Neural progenitor cell (in vitro differentiated cells): ENCODE results near the gene DLG2. TPM values are rescaled to one million over a fixed set of nuclear protein-coding genes. Genes with fewer than 3 reads are reported as not detected.
"Not testable (repeated sequence)": the region's sequence is repeated elsewhere in the genome, so short reads cannot be mapped to it uniquely, and the experiment has no call there.

Experiments
- DNase-seq: peaks from one replicate; pipeline ENCODE4 v3.0.0-alpha.2; 2016; ENCODE audit warnings: low spot score
- H2AFZ ChIP-seq: fragments of 200-600 bp; sonication (generic); replicated peaks from 2 replicates; pipeline ENCODE4 v1.6.1; 2016; ENCODE audit warnings: antibody characterized with exemption
- H3F3A ChIP-seq: fragments of 200-600 bp; sonication (generic); 2 replicates; pipeline ENCODE4 v1.6.1; 2016; ENCODE audit warnings: antibody characterized with exemption, low read depth
- H3K27ac ChIP-seq: fragments of 200-600 bp; sonication (generic); 2 replicates; pipeline ENCODE4 v1.5.1; 2016; ENCODE audit warnings: mild to moderate bottlenecking
- H3K27me3 ChIP-seq: fragments of 200-600 bp; sonication (generic); 2 replicates; pipeline ENCODE4 v1.6.1; 2016; ENCODE audit warnings: mild to moderate bottlenecking, moderate library complexity
- H3K36me3 ChIP-seq: fragments of 200-600 bp; sonication (generic); 2 replicates; pipeline ENCODE4 v1.5.1; 2016
- H3K4me1 ChIP-seq: fragments of 200-600 bp; sonication (generic); 2 replicates; pipeline ENCODE4 v1.6.1; 2016; ENCODE audit warnings: mixed run types
- H3K4me2 ChIP-seq: fragments of 200-600 bp; sonication (generic); 2 replicates; pipeline ENCODE4 v1.6.1; 2016
- H3K4me3 ChIP-seq: fragments of 200-600 bp; sonication (generic); 2 replicates; pipeline ENCODE4 v1.5.1; 2016
- H3K79me2 ChIP-seq: fragments of 200-600 bp; sonication (generic); 2 replicates; pipeline ENCODE4 v1.6.1; 2016; ENCODE audit warnings: low read depth
- H3K9ac ChIP-seq: fragments of 200-600 bp; sonication (generic); 2 replicates; pipeline ENCODE4 v1.6.1; 2016
- H3K9me3 ChIP-seq: fragments of 200-600 bp; sonication (generic); 2 replicates; pipeline ENCODE4 v1.5.1; 2016; ENCODE audit warnings: low read depth
- H4K20me1 ChIP-seq: fragments of 200-600 bp; sonication (generic); 2 replicates; pipeline ENCODE4 v1.6.1; 2016; ENCODE audit warnings: low read depth
- H3K27ac Mint-ChIP-seq: 3 replicates; pipeline ENCODE4 v1.8.0; 2021; ENCODE audit warnings: mixed read lengths
- H3K27me3 Mint-ChIP-seq: 2 replicates; pipeline ENCODE4 v1.8.0; 2022; ENCODE audit warnings: low read depth, mild to moderate bottlenecking, inconsistent platforms, moderate library complexity, mixed read lengths; ENCODE audit not compliant: insufficient read depth
- H3K36me3 Mint-ChIP-seq: 3 replicates; pipeline ENCODE4 v1.8.0; 2021; ENCODE audit warnings: mixed read lengths
- H3K4me1 Mint-ChIP-seq: 3 replicates; pipeline ENCODE4 v1.8.0; 2021; ENCODE audit warnings: mixed read lengths
- H3K4me3 Mint-ChIP-seq: 3 replicates; pipeline ENCODE4 v1.8.0; 2021; ENCODE audit warnings: mild to moderate bottlenecking, moderate library complexity, mixed read lengths
- H3K9me3 Mint-ChIP-seq: 3 replicates; pipeline ENCODE4 v1.8.0; 2020; ENCODE audit warnings: mixed read lengths
- CTCF ChIP-seq: fragments of 200-600 bp; sonication (generic); IDR thresholded peaks from 2 replicates; pipeline ENCODE4 v1.5.1; 2017; ENCODE audit warnings: antibody characterized with exemption, mild to moderate bottlenecking
- EZH2 ChIP-seq: fragments of 200-600 bp; sonication (generic); IDR thresholded peaks from 2 replicates; pipeline ENCODE4 v1.6.1; 2017; ENCODE audit warnings: antibody characterized with exemption, mild to moderate bottlenecking, moderate library complexity
- EZH2phosphoT487 ChIP-seq: fragments of 200-600 bp; sonication (generic); IDR thresholded peaks from 2 replicates; pipeline ENCODE4 v1.6.1; 2017; ENCODE audit warnings: antibody characterized with exemption
- total RNA-seq: library from RNA; depleted of rRNA; stranded (reverse); fragments of >200 nt; gene quantifications from 2 replicates; pipeline ENCODE4 v1.2.3, GENCODE V29; 2015; ENCODE audit warnings: low replicate concordance

The DLG2 gene
- total RNA-seq, 1 donor from 2014 or later, result 7.5 TPM

DNA sequence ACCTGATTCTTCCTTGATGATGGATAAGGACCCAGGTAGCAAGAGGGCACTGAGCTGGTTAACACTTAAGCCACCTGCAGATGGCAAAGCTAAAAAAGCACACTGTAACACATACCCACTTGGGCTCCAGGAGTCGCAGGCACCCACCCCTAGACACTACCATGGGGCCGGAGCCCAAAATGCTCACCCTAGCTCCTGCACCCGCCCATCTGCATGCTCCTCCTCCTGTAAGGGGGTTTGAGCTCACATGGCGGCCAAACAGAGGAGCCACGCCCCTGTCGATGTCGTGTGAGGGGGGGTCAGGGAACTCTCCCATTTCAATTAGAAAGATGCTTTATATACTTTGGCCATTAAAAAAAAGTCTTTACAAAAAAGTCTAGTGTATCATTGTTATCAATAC, 370.7 kb downstream of the DLG2 start:
- no peak for DNase-seq
- Histone ChIP-seq H3K27ac (no peak overlapping the region), H3K27me3 (no peaks in the 10 kb centered on the region), H3K4me2 (no peak overlapping the region), H3K79me2 (no peaks in the 10 kb centered on the region), H2AFZ (no peak overlapping the region), H3K9ac (no peak overlapping the region), H3K4me3 (no peak overlapping the region), H3F3A (no peaks in the 10 kb centered on the region), H4K20me1 (no peaks in the 10 kb centered on the region), H3K36me3 (no peaks in the 10 kb centered on the region), H3K9me3 (no peaks in the 10 kb centered on the region), H3K4me1 (no peaks in the 10 kb centered on the region)
- no peaks in the 10 kb centered on the region for H3K36me3 Mint-ChIP-seq
- H3K4me1 Mint-ChIP-seq, result no peaks in the 10 kb centered on the region
- TF ChIP-seq EZH2 (no peak), CTCF (no peak), EZH2phosphoT487 (no peak)
- no peaks in the 10 kb centered on the region for H3K27me3 Mint-ChIP-seq
- no peaks in the 10 kb centered on the region for H3K9me3 Mint-ChIP-seq
- H3K27ac Mint-ChIP-seq, result no peak overlapping the region
- no peak overlapping the region for H3K4me3 Mint-ChIP-seq

- Histone ChIP-seq H3K27me3 (no peaks in the 10 kb centered on the region), H3K4me3 (no peak overlapping the region), H3K27ac (no peak overlapping the region), H4K20me1 (no peaks in the 10 kb centered on the region), H3K4me2 (no peak overlapping the region), H3K4me1 (no peaks in the 10 kb centered on the region), H3K9ac (no peak overlapping the region), H2AFZ (no peak overlapping the region), H3K79me2 (no peaks in the 10 kb centered on the region), H3F3A (no peaks in the 10 kb centered on the region), H3K36me3 (no peaks in the 10 kb centered on the region), H3K9me3 (no peaks in the 10 kb centered on the region)
- H3K4me1 Mint-ChIP-seq, result no peaks in the 10 kb centered on the region
- H3K27ac Mint-ChIP-seq, result no peak overlapping the region
- H3K36me3 Mint-ChIP-seq, result no peaks in the 10 kb centered on the region
- DNase-seq, result no peak
- no peak overlapping the region for H3K4me3 Mint-ChIP-seq
- H3K9me3 Mint-ChIP-seq, result no peaks in the 10 kb centered on the region
- no peak for TF ChIP-seq EZH2phosphoT487
- TF ChIP-seq CTCF, result no peak
- TF ChIP-seq EZH2, result no peak
- no peaks in the 10 kb centered on the region for H3K27me3 Mint-ChIP-seq
Measured at GRCh38 chr11:85249482-85249881, 377.7 kb downstream of the DLG2 start.

DNA sequence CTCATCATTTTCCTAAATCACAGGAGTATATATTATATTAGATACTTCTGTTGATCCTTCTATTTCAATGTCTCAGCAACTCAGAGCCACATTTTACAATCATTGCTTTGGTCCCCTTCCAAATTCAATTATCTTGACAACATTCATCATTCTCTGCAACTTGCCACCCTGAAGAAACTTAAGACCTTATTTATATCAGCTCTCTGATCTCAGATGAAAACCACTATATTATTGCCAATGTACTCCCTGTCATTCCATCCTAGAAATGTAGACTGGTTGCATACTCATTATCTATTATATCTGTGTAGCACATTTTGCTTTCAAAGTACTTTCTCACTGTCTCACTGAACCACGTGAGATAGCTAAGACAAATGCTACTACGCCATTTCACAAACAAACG, 379.3 kb downstream of the DLG2 start:
- Histone ChIP-seq H3K4me3 (no peak overlapping the region), H3K9ac (no peak overlapping the region), H3K36me3 (no peaks in the 10 kb centered on the region), H3K27me3 (no peaks in the 10 kb centered on the region), H3K79me2 (no peaks in the 10 kb centered on the region), H2AFZ (no peak overlapping the region), H3F3A (no peaks in the 10 kb centered on the region), H3K4me1 (no peaks in the 10 kb centered on the region), H3K27ac (no peak overlapping the region), H3K4me2 (no peak overlapping the region), H4K20me1 (no peaks in the 10 kb centered on the region), H3K9me3 (no peaks in the 10 kb centered on the region)
- Mint-ChIP-seq H3K27ac (no peak overlapping the region), H3K4me3 (no peak overlapping the region), H3K9me3 (no peaks in the 10 kb centered on the region), H3K4me1 (peaks cover under 1% of the 10 kb centered on the region), H3K36me3 (no peaks in the 10 kb centered on the region), H3K27me3 (no peaks in the 10 kb centered on the region)
- no peak for DNase-seq
- no peak for TF ChIP-seq EZH2
- no peak for TF ChIP-seq EZH2phosphoT487
- no peak for TF ChIP-seq CTCF

- TF ChIP-seq EZH2phosphoT487, result no peak
- no peak for TF ChIP-seq EZH2
- TF ChIP-seq CTCF, result no peak
- no peak overlapping the region for H2AFZ ChIP-seq
- no peaks in the 10 kb centered on the region for H3K36me3 ChIP-seq
- Mint-ChIP-seq H3K9me3 (peaks cover 4% of the 10 kb centered on the region), H3K4me3 (no peak overlapping the region), H3K4me1 (peaks cover 2% of the 10 kb centered on the region), H3K27me3 (no peaks in the 10 kb centered on the region), H3K27ac (no peak overlapping the region), H3K36me3 (no peaks in the 10 kb centered on the region)
- H3K9ac ChIP-seq, result no peak overlapping the region
- no peaks in the 10 kb centered on the region for H4K20me1 ChIP-seq
- no peak overlapping the region for H3K4me3 ChIP-seq
- H3K4me2 ChIP-seq, result no peak overlapping the region
- H3K27ac ChIP-seq, result no peak overlapping the region
- H3K9me3 ChIP-seq, result no peaks in the 10 kb centered on the region
- H3K27me3 ChIP-seq, result no peaks in the 10 kb centered on the region
- peaks cover 3% of the 10 kb centered on the region for H3K4me1 ChIP-seq
- H3K79me2 ChIP-seq, result no peaks in the 10 kb centered on the region
- H3F3A ChIP-seq, result no peaks in the 10 kb centered on the region
- DNase-seq, result no peak
Measured at GRCh38 chr11:85238906-85239305, 388.2 kb downstream of the DLG2 start.

GRCh38 chr11:85238038-85238437, 389.1 kb downstream of the DLG2 start:
- H3K36me3 Mint-ChIP-seq, H3K27ac Mint-ChIP-seq, H2AFZ ChIP-seq, H3K4me3 Mint-ChIP-seq, H3K9me3 Mint-ChIP-seq, H4K20me1 ChIP-seq, H3K79me2 ChIP-seq, H3K27me3 ChIP-seq, H3F3A ChIP-seq, H3K9me3 ChIP-seq, H3K4me1 Mint-ChIP-seq, H3K36me3 ChIP-seq, H3K9ac ChIP-seq, DNase-seq, H3K4me1 ChIP-seq, H3K27me3 Mint-ChIP-seq, H3K4me3 ChIP-seq, H3K4me2 ChIP-seq, H3K27ac ChIP-seq: not testable (repeated sequence)
